HepG2 (cell line): ENCODE results near the gene TMEM132E.

ENCODE experiments used
- CBFB ChIP-seq: sonication (generic); formaldehyde crosslinking; IDR thresholded peaks from 2 replicates; pipeline ENCODE4 v1.4.0; 2020; ENCODE audit warnings: missing genetic modification reagents
- GTF2F1 ChIP-seq: fragments of 150-350 bp; IDR thresholded peaks from 2 replicates; pipeline ENCODE4 v1.6.1; 2014; ENCODE audit warnings: low read length
- HOXA7 ChIP-seq: sonication (generic); formaldehyde crosslinking; IDR thresholded peaks from 2 replicates; pipeline ENCODE4 v1.8.1; 2022; ENCODE audit warnings: mild to moderate bottlenecking, missing genetic modification reagents, moderate library complexity
- MAFK ChIP-seq, 2 experiments: IDR thresholded peaks in 1 of 2; conservative IDR thresholded peaks in 1 of 2; 2 replicates each; pipeline ENCODE4 v1.6.1; 2011; ENCODE audit warnings: improper control_type of control experiment in 2 of 2, low read length in 2 of 2
- NFE2 ChIP-seq: sonication (generic); formaldehyde crosslinking; IDR thresholded peaks from 2 replicates; pipeline ENCODE4 v1.4.0; 2020; ENCODE audit warnings: missing genetic modification reagents
- RXRA ChIP-seq: sonication (generic); formaldehyde crosslinking; IDR thresholded peaks from 2 replicates; pipeline ENCODE4 v1.5.1; 2020; ENCODE audit warnings: missing genetic modification reagents
- TF ChIP-seq, protein P1 (sequence below): sonication (generic); formaldehyde crosslinking; IDR thresholded peaks from 2 replicates; pipeline ENCODE4 v1.9.0; 2021; ENCODE audit warnings: missing genetic modification reagents, borderline replicate concordance
- TF ChIP-seq, protein P2 (sequence below): sonication (generic); formaldehyde crosslinking; IDR thresholded peaks from 2 replicates; pipeline ENCODE4 v1.5.0; 2020; ENCODE audit warnings: missing genetic modification reagents, mild to moderate bottlenecking, borderline replicate concordance
- TF ChIP-seq, protein P3 (sequence below): IDR thresholded peaks from 2 replicates; pipeline ENCODE4 v1.6.1; 2012; ENCODE audit warnings: inconsistent platforms

- TF ChIP-seq CBFB (CRISPR knock-in tag), result no peak
- TF ChIP-seq MAFK (conservative IDR thresholded peaks at IDR 0.05 in 1 of 2, IDR thresholded peaks at IDR 0.05 in 1 of 2; ENCODE audit: low read length in 2 of 2), result no peak
- no peak for TF ChIP-seq HOXA7
- no peak for TF ChIP-seq RXRA
- no peak for TF ChIP-seq NFE2 (CRISPR knock-in tag)
- TF ChIP-seq, protein P1, sequence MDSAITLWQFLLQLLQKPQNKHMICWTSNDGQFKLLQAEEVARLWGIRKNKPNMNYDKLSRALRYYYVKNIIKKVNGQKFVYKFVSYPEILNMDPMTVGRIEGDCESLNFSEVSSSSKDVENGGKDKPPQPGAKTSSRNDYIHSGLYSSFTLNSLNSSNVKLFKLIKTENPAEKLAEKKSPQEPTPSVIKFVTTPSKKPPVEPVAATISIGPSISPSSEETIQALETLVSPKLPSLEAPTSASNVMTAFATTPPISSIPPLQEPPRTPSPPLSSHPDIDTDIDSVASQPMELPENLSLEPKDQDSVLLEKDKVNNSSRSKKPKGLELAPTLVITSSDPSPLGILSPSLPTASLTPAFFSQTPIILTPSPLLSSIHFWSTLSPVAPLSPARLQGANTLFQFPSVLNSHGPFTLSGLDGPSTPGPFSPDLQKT (CRISPR knock-in tag), result no peak
- TF ChIP-seq, protein P2, sequence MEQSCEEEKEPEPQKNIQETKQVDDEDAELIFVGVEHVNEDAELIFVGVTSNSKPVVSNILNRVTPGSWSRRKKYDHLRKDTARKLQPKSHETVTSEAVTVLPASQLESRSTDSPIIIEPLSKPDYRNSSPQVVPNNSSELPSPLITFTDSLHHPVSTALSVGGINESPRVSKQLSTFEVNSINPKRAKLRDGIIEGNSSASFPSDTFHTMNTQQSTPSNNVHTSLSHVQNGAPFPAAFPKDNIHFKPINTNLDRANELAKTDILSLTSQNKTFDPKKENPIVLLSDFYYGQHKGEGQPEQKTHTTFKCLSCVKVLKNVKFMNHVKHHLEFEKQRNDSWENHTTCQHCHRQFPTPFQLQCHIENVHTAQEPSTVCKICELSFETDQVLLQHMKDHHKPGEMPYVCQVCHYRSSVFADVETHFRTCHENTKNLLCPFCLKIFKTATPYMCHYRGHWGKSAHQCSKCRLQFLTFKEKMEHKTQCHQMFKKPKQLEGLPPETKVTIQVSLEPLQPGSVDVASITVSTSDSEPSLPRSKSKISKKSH (CRISPR knock-in tag), result no peak
- TF ChIP-seq, protein P3, sequence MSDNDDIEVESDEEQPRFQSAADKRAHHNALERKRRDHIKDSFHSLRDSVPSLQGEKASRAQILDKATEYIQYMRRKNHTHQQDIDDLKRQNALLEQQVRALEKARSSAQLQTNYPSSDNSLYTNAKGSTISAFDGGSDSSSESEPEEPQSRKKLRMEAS, result no peak
- TF ChIP-seq GTF2F1, result no peak
Observed at GRCh38 chr17:34663714-34664113, 84.3 kb downstream of the TMEM132E start.
